G401 (cell line): ENCODE measurements around the gene TOM1. TPM values are rescaled to one million over a fixed set of nuclear protein-coding genes. Genes with fewer than 3 reads are reported as not detected.

ENCODE experiments used
- DNase-seq: peaks from one replicate; pipeline ENCODE4 v3.0.0-alpha.2; 2015; ENCODE audit warnings: low spot score
- in situ Hi-C: cut with HindIII; loops from 2 replicates; pipeline ENCODE4 v1.10.0; 2016; ENCODE audit warnings: low sequenced_read_pairs, mixed read lengths
- total RNA-seq: library from RNA; depleted of rRNA; stranded (reverse); fragments of >200 nt; shearing (Covaris generic); gene quantifications from 2 replicates; pipeline ENCODE4 v1.2.3, GENCODE V29; 2014

TOM1 gene
- total RNA-seq, 1 experiment from 2014 or later, result 47.5 TPM

DNA sequence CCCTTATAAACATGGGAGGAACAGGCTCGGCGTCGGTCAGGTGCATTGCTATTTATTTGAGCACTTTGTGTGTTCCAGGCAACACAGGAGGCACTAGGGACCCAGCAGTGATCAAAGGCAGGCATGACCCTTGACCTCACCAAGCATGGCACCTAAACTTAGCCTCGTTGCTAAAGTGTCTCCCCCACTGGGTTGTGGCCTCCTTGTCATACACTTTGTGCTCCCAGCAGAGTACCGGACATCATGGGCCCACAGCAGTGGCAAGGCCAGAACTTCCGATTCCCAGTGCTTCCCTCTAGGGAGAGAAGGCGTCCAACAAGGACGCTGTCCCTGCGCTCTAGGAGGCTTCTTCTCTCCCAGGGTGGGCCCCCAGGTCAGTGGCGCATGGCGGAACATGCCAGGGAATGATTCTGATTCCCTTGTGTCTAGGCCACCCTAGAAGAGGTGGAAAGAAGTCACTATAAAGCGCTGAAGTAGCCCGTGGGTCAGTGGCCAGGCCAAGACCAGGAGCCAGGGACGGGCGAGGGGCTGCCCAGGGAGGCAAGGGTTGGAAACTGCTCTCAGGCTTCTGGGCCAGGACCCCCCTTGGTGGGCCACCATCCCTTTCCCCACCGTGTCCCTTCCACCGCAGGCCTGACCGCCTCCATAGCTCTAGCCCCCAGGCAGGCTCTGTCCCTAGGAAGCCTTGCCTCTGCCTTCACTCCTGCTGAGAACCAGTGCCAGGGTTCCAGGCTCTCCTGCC, 19.7 kb downstream of the TOM1 start:
- in situ Hi-C loops, result no loop called here
- DNase-seq, result no peak

DNA sequence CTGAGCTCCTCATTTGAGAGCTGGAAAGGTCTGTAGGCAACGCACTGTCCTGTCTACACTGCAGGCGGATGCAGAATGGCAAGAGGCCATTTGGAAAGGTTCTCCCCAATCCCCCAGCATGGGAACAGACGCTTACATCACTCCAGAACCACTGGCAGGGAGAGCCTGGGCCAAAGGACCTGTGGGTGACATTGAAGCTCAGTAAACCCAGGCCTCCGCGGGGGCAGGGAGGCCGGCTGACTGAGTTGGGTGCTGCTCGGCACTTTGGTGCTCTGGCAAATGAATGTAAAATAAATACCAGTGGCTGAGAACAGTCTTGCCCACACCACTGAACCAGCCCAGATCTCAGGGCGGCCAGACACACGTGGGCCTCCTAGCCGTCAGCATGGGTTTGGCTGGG, 22.4 kb downstream of the TOM1 start:
- DNase-seq, result no peak
- in situ Hi-C loops, result no loop called here

DNA sequence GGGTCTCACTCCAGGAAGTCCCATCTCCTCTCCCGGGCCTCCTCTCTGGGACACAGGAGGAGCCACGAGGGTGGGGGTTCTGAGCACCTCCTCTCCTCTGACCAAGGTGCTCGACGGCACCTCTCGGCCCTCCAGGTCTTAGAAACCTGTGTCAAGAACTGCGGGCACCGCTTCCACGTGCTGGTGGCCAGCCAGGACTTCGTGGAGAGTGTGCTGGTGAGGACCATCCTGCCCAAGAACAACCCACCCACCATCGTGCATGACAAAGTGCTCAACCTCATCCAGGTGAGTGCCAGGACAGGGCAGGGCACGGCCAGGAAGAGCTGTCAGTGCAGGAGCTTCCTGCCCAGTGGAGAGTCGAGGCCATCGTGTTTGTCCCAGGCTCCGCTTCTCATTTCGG, 23.2 kb downstream of the TOM1 start:
- in situ Hi-C loops, result no loop called here
- no peak for DNase-seq

DNA sequence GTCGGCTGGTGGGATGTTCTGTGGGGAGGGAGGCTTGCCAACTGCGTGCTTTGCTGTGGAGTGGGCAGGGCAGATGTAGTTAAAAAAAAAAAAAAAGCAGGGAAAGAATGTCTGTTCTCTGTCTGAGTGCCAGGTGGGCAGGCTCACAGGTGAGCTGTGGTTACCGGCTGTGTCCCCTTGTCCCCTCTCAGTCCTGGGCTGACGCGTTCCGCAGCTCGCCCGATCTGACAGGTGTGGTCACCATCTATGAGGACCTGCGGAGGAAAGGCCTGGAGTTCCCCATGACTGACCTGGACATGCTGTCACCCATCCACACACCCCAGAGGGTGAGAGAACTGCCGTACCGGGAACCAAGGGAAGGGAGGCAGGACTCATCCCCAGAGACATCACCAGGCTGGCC, 23.6 kb downstream of the TOM1 start:
- no peak for DNase-seq
- in situ Hi-C loops, result no loop called here

DNA sequence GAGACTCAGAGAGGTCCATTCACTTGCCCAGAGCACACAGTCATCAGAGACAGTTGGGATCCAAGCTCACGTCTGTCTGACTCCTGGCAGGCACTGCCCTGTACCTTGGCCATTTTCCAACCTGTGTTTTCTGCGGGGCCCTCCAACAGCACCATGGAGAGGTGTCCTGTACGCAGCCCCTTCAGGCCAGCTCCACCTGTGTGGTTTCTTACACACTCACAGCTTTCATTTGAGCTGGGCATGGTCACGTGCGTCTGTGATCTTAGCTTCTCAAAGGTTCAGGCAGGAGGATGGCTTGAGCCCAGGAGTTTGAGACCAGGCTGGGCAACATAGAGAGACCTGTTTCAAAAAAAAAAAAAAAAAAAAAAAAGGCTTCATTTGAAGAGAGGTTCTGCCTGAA, 24.4 kb downstream of the TOM1 start:
- DNase-seq, result no peak
- in situ Hi-C loops, result no loop called here

DNA sequence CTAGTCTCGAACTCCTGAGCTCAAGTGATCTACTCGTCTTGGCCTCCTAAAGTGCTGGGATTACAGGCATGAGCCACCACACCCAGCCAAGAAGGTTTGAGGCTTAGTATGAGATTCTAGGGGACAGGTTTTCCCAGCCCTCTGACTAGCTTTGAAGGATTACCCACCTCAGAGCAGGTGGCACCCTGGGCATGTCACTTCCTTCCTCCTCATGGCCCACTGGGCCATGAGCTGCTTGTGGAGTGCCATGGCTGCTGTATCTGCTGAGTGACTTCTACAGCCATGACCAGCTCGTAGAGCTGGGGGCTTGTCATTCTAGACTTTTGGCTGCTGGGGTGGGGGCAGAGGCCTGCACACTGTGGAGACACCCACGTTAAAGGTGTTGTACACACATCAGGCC, 25.1 kb downstream of the TOM1 start:
- DNase-seq, result no peak
- in situ Hi-C loops, result no loop called here

DNA sequence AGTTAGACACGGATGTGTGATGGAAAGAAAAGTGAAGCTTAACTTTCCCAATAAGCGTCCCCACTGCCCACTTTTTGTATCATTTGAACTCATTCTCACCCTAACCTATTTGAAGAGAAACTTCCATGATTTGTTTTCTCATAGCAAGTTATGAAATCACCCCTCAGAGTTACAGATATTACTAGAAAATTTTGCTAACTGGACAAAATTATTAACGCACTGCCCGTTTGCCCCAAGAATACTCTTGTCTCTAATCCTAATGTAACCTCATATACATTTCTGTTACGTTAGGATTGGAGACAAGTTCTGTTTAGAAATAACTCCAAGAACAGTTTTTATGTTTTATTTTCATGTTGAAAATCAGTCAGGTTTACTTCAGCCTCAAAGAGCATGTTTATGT, 25.5 kb downstream of the TOM1 start:
- in situ Hi-C loops, result no loop called here

DNA sequence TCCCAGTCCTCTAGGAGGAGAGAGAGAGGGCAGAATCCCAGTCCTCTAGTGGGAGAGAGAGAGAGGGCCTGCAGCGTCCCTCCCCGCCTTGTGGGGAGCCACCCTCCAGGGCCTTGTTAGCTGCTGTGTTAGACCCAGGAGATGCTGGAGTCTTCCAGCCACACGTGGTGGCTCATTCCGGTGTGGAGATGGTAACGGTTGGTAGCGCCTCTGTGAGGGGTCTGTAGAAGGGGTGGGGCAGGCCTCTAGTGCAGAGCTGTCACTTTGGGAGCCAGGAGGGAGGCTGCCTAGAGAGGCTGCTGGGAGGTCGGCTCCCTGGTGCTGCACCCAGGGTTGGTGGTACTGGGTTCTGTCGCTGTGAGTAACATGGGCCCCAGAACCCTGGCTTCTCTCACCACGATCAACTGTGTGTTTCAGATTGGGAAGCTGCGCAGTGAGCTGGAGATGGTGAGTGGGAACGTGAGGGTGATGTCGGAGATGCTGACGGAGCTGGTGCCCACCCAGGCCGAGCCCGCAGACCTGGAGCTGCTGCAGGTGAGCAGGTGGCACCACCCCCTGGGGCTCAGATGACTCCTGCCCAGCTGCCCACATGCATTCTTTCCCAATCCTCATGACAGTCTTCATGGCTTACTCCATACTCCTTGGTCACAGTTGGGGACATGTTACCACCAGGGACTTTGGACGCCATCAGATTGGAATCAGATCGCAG, 27.3 kb downstream of the TOM1 start:
- in situ Hi-C loops, result no loop called here
- no peak for DNase-seq

More for the DNA sequence above, 25.5 kb downstream of the TOM1 start:
- DNase-seq, result no peak

DNA sequence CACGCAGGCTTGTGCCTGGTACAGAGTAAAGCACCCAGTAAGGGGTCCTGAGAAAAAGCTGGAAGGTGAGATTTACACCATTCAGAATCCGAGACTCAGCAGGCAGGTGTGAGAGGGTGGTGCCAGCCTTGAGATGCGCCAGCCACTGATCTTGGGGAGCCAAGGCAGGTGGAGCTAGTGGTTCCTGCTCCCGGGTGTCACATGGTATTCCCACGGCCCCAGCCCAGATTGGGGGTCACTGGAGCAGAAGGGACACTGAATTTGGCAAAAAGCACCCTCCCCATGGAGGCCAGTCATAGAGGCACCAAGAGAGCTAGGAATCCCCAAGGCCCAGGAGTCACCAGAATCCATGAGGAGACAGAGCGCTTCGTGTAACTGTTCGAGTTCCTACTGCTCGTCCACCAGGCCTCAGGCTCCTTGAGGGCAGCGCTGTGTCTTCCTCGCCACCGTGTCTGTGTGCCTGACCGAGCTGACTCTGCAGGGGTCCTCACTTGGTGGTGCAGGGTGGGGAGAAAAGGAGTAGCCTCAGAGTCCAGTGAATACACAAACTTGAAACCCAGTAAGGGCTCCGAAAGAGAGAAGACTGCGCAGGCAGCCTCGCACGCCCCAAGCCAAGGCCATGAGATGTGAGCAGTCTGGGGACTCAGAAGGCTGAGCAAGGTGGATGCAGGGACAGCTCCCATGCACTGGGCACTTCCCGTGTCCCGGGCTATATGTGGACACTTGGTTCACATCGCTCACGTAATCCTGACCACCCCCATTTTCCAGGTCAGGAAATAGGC, 28.2 kb downstream of the TOM1 start:
- no peak for DNase-seq
- in situ Hi-C loops, result no loop called here

DNA sequence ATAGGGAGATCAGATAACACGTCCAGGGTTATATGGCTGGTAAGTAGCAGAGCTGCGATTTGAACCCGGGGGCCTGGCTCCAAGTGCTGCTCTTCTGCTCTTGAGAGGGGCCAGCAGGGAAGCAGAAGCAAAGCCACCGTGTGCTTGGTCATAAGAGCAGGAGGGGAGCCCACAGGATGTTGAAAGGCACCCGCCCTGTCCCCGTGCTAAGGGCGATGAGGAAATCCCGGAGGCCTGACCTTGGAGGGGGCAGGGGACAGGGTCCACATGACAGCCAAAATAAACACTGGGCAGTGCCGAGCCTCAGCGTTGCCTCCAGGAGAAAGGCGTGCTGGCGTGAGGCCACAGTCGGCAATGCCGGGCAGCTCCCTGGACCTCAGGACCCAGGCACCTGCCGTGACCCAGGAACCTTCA, 28.8 kb downstream of the TOM1 start:
- in situ Hi-C loops, result no loop called here
- DNase-seq, result no peak

DNA sequence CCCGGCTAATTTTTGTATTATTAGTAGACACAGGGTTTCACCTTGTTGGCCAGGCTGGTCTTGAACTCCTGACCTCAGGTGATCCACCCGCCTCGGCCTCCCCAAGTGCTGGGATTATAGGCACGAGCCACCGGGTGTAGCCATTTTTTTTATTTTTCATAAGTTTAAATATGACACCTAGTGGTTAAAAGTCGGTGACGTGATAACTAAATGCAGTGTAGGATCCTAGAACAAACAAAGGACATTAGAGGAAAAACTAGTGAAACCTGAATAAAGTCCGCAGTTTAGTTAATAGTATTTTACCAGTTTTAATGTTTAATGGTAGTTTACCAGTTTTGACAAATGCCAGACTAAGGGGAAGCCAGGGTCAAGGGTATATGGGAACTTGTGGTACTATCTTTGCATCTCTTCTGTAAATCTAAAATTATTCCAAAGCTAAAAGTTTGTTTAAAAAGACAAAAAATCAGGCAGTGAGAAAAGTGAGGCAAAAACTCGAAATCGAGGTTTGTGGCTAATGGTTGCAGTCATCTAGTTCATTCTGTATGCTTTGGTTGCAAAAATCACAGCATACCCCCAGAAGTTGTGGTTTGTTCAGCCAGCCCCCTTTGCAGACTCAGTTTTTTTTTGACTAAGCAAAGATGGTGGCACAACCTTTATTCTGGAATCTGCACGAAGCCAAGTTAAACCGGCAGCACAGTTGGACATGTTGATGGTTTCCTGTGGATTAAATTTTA, 29.6 kb downstream of the TOM1 start:
- no peak for DNase-seq
- in situ Hi-C loops, result no loop called here

DNA sequence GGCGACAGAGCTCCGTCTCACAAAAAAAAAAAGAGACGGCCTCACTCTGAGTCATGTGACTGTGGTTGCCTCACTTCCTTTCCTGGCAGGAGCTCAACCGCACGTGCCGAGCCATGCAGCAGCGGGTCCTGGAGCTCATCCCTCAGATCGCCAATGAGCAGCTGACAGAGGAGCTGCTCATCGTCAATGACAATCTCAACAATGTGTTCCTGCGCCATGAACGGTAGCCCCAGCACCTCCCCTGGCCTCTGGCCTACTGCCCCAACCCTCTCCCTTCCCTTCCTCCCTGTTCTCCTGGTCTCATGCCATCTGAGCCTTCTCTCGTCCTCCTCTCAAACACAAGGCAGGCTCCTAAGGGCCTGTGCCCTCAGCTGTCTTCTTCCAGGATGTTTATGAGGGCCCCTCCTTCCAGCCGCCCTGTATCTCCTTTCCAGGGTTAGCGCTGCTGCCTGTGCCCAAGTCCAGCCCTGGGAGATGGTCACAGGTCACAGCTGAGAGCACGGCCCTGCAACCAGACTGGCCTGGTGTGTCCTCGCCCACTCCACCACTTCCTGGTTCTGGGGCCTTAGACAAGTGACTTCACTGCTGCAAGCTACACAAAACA, 30.7 kb downstream of the TOM1 start:
- DNase-seq, result no peak
- in situ Hi-C loops, result no loop called here

DNA sequence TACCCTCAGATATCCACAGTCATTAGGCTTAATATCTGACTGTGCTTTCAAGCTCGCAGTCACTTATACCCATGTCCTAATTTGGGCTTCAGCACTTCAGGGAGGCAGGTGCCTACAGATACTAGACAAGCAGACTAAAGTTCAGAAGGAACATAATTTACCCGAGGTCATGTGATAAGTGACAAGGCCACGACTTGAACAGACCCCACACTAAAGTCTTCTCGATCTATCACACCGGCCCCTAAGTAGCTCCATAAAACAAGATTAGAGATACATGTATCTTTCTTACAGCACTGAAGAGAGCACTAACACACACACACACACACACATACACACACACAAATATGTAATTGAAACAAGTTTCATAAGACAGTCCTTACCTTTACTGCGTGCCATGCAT, 32.6 kb downstream of the TOM1 start:
- in situ Hi-C loops, result no loop called here
- DNase-seq, result no peak

DNA sequence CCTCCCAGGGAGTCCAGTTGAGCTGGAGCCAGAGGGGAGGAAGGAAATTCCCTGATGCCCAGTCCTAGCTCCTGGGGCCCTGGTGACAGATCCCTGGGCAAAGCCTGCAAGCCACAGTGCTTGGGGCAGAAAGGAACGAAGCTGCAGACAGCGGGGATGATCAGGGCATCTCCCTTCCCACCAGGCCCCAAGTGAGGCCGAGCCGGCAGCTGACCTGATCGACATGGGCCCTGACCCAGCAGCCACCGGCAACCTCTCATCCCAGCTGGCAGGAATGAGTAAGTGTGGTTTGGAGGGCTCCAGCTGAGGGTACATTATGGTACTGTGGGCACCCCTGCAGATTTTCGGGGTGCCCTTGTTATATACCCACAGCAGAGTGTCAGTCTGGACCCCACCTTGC, 33.5 kb downstream of the TOM1 start:
- in situ Hi-C loops, result no loop called here

DNA sequence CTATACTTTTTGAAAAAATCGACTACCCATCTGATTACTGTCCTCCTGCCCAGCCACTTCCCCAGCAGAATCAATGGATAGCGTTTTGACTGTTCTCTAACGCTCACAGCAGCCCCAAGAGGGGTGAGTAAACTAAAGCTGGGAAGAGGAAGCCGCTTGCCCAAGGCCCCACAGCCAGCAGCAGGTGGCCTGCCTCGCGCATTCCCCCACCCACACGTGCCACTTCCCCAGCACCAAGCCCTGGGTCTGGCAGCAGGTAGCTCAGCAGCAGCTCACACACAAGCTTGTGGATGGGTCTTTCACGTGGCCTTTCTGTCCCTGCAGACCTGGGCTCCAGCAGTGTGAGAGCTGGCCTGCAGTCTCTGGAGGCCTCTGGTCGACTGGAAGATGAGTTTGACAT, 34.3 kb downstream of the TOM1 start:
- in situ Hi-C loops, result no loop called here
- DNase-seq, result no peak

More for the DNA sequence above, 33.5 kb downstream of the TOM1 start:
- DNase-seq, result no peak

DNA sequence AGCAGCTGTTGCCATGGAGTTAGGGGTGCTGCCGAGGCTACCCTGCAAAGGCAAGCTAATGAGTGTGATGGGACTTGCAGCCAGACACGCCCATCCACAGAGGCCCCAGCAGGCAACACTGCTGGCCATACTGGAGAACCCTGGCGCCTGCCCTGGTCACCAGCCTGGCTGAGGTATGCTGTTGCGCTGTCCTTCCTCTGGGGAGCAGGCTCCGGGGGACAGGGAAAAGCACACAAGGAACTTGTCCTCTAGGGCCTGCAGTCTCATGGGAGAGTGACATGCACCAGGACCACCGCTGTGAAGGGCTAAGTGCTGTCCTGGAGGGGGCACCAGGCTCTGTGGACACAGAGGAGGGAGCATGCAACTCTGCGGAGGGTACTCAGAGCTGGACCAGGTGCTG, 35.8 kb downstream of the TOM1 start:
- in situ Hi-C loops, result no loop called here
- DNase-seq, result no peak

DNA sequence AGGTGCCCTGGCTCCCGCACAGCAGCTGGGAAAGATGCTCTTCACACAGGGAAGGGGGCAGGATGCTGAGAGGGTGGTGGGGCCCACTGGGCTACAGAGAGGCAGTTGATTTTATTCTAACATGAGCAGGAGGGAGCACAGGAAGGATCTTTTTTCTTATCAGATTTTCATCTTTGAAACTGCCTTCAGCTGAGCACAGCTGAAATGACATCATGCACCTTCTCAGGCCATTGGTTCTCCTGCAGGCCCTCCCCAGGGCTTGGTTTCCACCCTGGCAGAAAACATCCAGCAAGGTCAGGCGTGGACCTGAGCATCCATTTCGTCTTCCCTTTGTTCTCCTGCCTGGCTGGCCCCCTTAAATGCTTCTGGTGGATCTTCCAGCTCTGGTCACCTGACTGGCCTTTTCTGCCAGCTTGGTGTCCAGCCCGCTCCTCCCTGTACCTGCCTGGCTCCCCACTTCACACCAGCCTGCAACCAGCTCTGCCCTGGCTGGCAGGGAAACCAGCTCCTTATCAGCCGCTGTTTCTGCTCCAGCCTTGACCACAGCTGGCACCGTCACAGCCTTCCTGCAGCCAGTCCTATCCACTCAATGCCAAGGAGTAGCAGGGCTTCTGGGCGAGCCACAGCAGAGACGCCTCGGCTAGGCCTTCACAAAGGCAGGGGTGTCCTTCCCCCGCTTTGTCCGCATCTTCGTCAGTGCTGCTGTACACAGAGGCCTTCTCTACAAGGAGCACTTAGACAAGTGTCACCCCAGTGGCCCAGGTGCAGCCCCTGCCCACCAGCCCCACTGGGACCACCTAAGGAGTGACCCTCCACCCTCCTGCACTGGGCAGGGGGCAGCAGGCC, 36.5 kb downstream of the TOM1 start:
- in situ Hi-C loops, result no loop called here
- DNase-seq, result no peak

DNA sequence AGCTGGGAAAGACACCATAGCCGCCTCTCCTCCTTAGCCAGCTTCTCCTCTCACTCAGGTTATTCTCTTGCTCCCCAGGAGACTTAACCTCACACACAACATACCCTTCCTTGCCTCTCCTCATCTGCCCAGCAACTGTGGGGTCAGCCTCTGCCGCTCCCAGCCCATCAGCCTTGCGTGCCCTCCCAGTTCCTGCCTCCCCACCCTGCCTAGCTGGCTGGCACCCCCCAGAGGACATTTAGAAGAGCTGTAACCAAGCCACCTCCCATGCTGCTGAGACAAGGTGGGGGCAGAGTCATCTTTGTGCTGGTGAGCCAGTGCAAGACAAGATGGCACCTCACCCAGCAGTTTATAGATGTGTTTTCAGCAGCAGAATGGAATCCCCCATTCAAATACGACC, 38.2 kb downstream of the TOM1 start:
- no peak for DNase-seq
- in situ Hi-C loops, result no loop called here
